Limb (tissue), 2 donors: ENCODE measurements around the gene CCDC93.
"Not testable (repeated sequence)": the region's sequence is repeated elsewhere in the genome, so short reads cannot be mapped to it uniquely, and the experiment has no call there.

Experiments used
- DNase-seq, 2 donors: peaks; one replicate each; pipeline ENCODE4 v3.0.0-alpha.2; 2016; ENCODE audit errors: extremely low spot score in 2 of 2

The CCDC93 gene

GRCh38 chr2:117957616-117958015 is 56.3 kb downstream of the CCDC93 start:
- DNase-seq = no peak

- DNase-seq = no peak
Measured at GRCh38 chr2:117956036-117956796, 57.7 kb downstream of the CCDC93 start.

- no peak for DNase-seq
Measured at GRCh38 chr2:117953231-117953630, 60.6 kb downstream of the CCDC93 start.

GRCh38 chr2:117952701-117953100 is 61.2 kb downstream of the CCDC93 start:
- no peak for DNase-seq

GRCh38 chr2:117952228-117952627 is 61.6 kb downstream of the CCDC93 start:
- no peak for DNase-seq

GRCh38 chr2:117949806-117950205 is 64.1 kb downstream of the CCDC93 start:
- no peak for DNase-seq

GRCh38 chr2:117948615-117949014 is 65.3 kb downstream of the CCDC93 start:
- no peak for DNase-seq

- no peak for DNase-seq
Measured at GRCh38 chr2:117945296-117945695, 68.6 kb downstream of the CCDC93 start.

- DNase-seq = no peak
Measured at GRCh38 chr2:117944816-117945215, 69.1 kb downstream of the CCDC93 start.

- DNase-seq = no peak
Measured at GRCh38 chr2:117943013-117943672, 70.7 kb downstream of the CCDC93 start.

- no peak for DNase-seq
Measured at GRCh38 chr2:117942551-117942950, 71.3 kb downstream of the CCDC93 start.

GRCh38 chr2:117941693-117942092 is 72.2 kb downstream of the CCDC93 start:
- no peak for DNase-seq

- DNase-seq = no peak
Measured at GRCh38 chr2:117940436-117940835, 73.4 kb downstream of the CCDC93 start.

GRCh38 chr2:117938611-117939010 is 75.3 kb downstream of the CCDC93 start:
- no peak for DNase-seq

GRCh38 chr2:117936871-117937428 is 76.9 kb downstream of the CCDC93 start:
- DNase-seq = no peak

GRCh38 chr2:117935954-117936353 is 77.9 kb downstream of the CCDC93 start:
- no peak for DNase-seq

- DNase-seq = no peak
Measured at GRCh38 chr2:117935456-117935855, 78.4 kb downstream of the CCDC93 start.

- DNase-seq = no peak
Measured at GRCh38 chr2:117933884-117934354, 80.0 kb downstream of the CCDC93 start.

- DNase-seq = no peak
Measured at GRCh38 chr2:117931978-117932377, 81.9 kb downstream of the CCDC93 start.

- DNase-seq = no peak
Measured at GRCh38 chr2:117931266-117931665, 82.6 kb downstream of the CCDC93 start.

- no peak for DNase-seq
Measured at GRCh38 chr2:117930775-117931174, 83.1 kb downstream of the CCDC93 start.

- not testable (repeated sequence) for DNase-seq
Measured at GRCh38 chr2:117923471-117923870, 90.4 kb downstream of the CCDC93 start.

- DNase-seq = no peak
Measured at GRCh38 chr2:117921520-117921919, 92.3 kb downstream of the CCDC93 start.
